K562 (cell line): ENCODE data around the gene NSUN6. TPM values are rescaled to one million over a fixed set of nuclear protein-coding genes. Genes with fewer than 3 reads are reported as not detected.

Source experiments
- ATAC-seq: fragments of 200-7000 bp; cut with Tn5 transposase; 3 replicates; pipeline ENCODE4 v1.9.1; 2020; ENCODE audit warnings: moderate library complexity
- BruUV-seq: library from RNA; stranded (reverse); fragments of 400-500 nt; replicated peaks from 2 replicates; lab custom pipeline; 2021; lab: Mats Ljungman, UMichigan
- CTCF ChIA-PET: fragments of 300-600 bp; formaldehyde crosslinking; extraction: SDS; loops from one replicate; lab custom pipeline; 2021; ENCODE audit warnings: low intra/inter-chr PET ratio; lab: Yijun Ruan, JAX
- POLR2A ChIA-PET: fragments of 300-600, 350-650 bp; sonication (Branson Sonifier 250); formaldehyde crosslinking; extraction: SDS; loops from one replicate; lab custom pipeline; 2021; ENCODE audit warnings: antibody characterized with exemption, inconsistent platforms; lab: Yijun Ruan, JAX
- DNase-seq, 4 experiments: peaks; one replicate each; pipeline versions ENCODE4 v3.0.0 to v3.0.0-alpha.2; 2011 to 2018; ENCODE audit warnings: low spot score in 3 of 4, mixed read lengths in 3 of 4; ENCODE audit errors: extremely low read depth in 1 of 4
- FAIRE-seq: peaks from 2 replicates; lab custom pipeline; 2011; peaks lifted over from hg19 to GRCh38; lab: Jason Lieb, UNC
- H2AFZ ChIP-seq: 2 replicates; pipeline ENCODE4 v1.6.0; 2011; ENCODE audit warnings: low read depth, low read length, control low read depth, inconsistent platforms
- H3K27ac ChIP-seq: fragments of 200-600 bp; 3 replicates; pipeline ENCODE4 v1.8.0; 2011; ENCODE audit warnings: low read depth, mild to moderate bottlenecking, control low read depth, inconsistent platforms, low read length, moderate library complexity, mixed read lengths; ENCODE audit errors: extremely low read depth
- H3K27me3 ChIP-seq, 2 experiments: fragments of 300-600 bp in 1 of 2; 2 replicates in 1 of 2; 3 replicates in 1 of 2; pipeline versions ENCODE4 v1.6.0 to v1.8.0; 2011; ENCODE audit warnings: inconsistent platforms in 2 of 2, low read length in 2 of 2, mild to moderate bottlenecking in 1 of 2, mixed read lengths in 1 of 2, moderate library complexity in 1 of 2; ENCODE audit not compliant: control insufficient read depth in 2 of 2, insufficient read depth in 2 of 2
- H3K36me3 ChIP-seq: fragments of 300-600 bp; 3 replicates; pipeline ENCODE4 v1.8.0; 2011; ENCODE audit warnings: mild to moderate bottlenecking, low read length, inconsistent platforms; ENCODE audit not compliant: control insufficient read depth, insufficient read depth
- H3K4me1 ChIP-seq, 2 experiments: fragments of 200-600 bp in 1 of 2; replicated peaks in 1 of 2; 2 replicates in 1 of 2; 3 replicates in 1 of 2; pipeline versions ENCODE4 v1.5.1 to v1.8.0; 2011; ENCODE audit warnings: inconsistent platforms in 2 of 2, low read length in 2 of 2, mild to moderate bottlenecking in 1 of 2, mixed read lengths in 1 of 2, moderate library complexity in 1 of 2; ENCODE audit not compliant: control insufficient read depth in 2 of 2, insufficient read depth in 2 of 2
- H3K4me2 ChIP-seq: 2 replicates; pipeline ENCODE4 v1.6.1; 2011; ENCODE audit warnings: low read length, control low read depth, inconsistent platforms, mixed read lengths; ENCODE audit not compliant: insufficient read depth
- H3K4me3 ChIP-seq: fragments of 200-600 bp; sonication (generic), shearing (Covaris generic); 2 replicates; pipeline ENCODE4 v1.5.1; 2016; ENCODE audit warnings: control low read depth, inconsistent platforms
- H3K79me2 ChIP-seq: fragments of 200-600 bp; 3 replicates; pipeline ENCODE4 v1.8.0; 2011; ENCODE audit warnings: low read length, inconsistent platforms; ENCODE audit not compliant: control insufficient read depth, insufficient read depth
- H3K9ac ChIP-seq, 2 experiments: 2 replicates each; pipeline versions ENCODE4 v1.6.0 to v1.6.1; 2011; ENCODE audit warnings: low read depth in 2 of 2, low read length in 2 of 2, control low read depth in 1 of 2, inconsistent platforms in 1 of 2, mild to moderate bottlenecking in 1 of 2, mixed read lengths in 1 of 2; ENCODE audit not compliant: insufficient read depth in 1 of 2
- H3K9me1 ChIP-seq: one replicate; pipeline ENCODE4 v1.6.0; 2011; ENCODE audit warnings: inconsistent platforms, mild to moderate bottlenecking, low read length, moderate library complexity; ENCODE audit not compliant: control insufficient read depth, insufficient read depth
- H3K9me3 ChIP-seq: replicated peaks from 2 replicates; pipeline ENCODE4 v1.5.1; 2011; ENCODE audit warnings: low read depth, low read length, inconsistent platforms; ENCODE audit not compliant: control insufficient read depth, insufficient read depth
- H4K20me1 ChIP-seq: replicated peaks from 2 replicates; pipeline ENCODE4 v1.6.1; 2011; ENCODE audit warnings: low read length, inconsistent platforms, mixed read lengths; ENCODE audit not compliant: control insufficient read depth, insufficient read depth
- BACH1 ChIP-seq: fragments of 200-800 bp; sonication (Bioruptor generic); IDR thresholded peaks from 2 replicates; pipeline ENCODE4 v1.6.1; 2016; ENCODE audit warnings: missing genetic modification characterization, missing compliant biosample characterization
- EZH2 ChIP-seq: IDR thresholded peaks from 2 replicates; pipeline ENCODE4 v1.6.1; 2012; ENCODE audit warnings: low read depth, mild to moderate bottlenecking, inconsistent platforms, low read length, borderline replicate concordance
- GTF2F1 ChIP-seq: IDR thresholded peaks from 2 replicates; pipeline ENCODE4 v1.6.1; 2011; ENCODE audit warnings: low read depth, low read length, improper control_type of control experiment
- HEY1 ChIP-seq: fragments of 250-450 bp; sonication (Bioruptor Pico); IDR thresholded peaks from 2 replicates; pipeline ENCODE4 v1.5.0; 2020; ENCODE audit warnings: mild to moderate bottlenecking, moderate library complexity, borderline replicate concordance
- KHSRP ChIP-seq: fragments of 450-650 bp; IDR thresholded peaks from 2 replicates; pipeline ENCODE4 v1.6.1; 2017
- MXI1 ChIP-seq: IDR thresholded peaks from 2 replicates; pipeline ENCODE4 v1.6.1; 2011; ENCODE audit warnings: low read depth, mild to moderate bottlenecking, improper control_type of control experiment, low read length
- RBM17 ChIP-seq: fragments of 200-400 bp; formaldehyde crosslinking; IDR thresholded peaks from 2 replicates; pipeline ENCODE4 v1.6.1; 2017; ENCODE audit warnings: low read depth, mild to moderate bottlenecking, low read length, borderline replicate concordance
- TAF15 ChIP-seq: fragments of 200-400 bp; formaldehyde crosslinking; IDR thresholded peaks from 2 replicates; pipeline ENCODE4 v1.6.1; 2017; ENCODE audit warnings: mild to moderate bottlenecking, low read depth, low read length, moderate library complexity
- ZKSCAN1 ChIP-seq: fragments of 150-350 bp; IDR thresholded peaks from 2 replicates; pipeline ENCODE4 v1.6.1; 2016; ENCODE audit warnings: low read depth, low read length
- ZNF232 ChIP-seq: sonication (generic); formaldehyde crosslinking; IDR thresholded peaks from 2 replicates; pipeline ENCODE4 v1.8.0; 2022; ENCODE audit warnings: mild to moderate bottlenecking, missing genetic modification reagents
- ZNF696 ChIP-seq: fragments of 250-450 bp; sonication (Bioruptor Pico); conservative IDR thresholded peaks from 2 replicates; pipeline ENCODE4 v1.4.0; 2020; ENCODE audit warnings: mild to moderate bottlenecking, moderate library complexity
- WGBS: fragments of 100-300 bp; shearing (Covaris generic); methylation state at CpG from one replicate; pipeline ENCODE4 v1.1.6; 2016; ENCODE audit warnings: low coverage, mixed read lengths; ENCODE audit not compliant: insufficient coverage; ENCODE audit errors: missing lambda C conversion rate; 5-methylcytosine and 5-hydroxymethylcytosine counted together
- in situ Hi-C: fragments of 300-500 bp; cut with MboI; formaldehyde crosslinking; loops from 4 replicates; pipeline ENCODE4 v1.15.0; 2018; ENCODE audit warnings: inconsistent platforms, mixed read lengths
- intact Hi-C: fragments of 100-400 bp; cut with micrococcal nuclease; formaldehyde crosslinking; loops from 2 replicates; pipeline ENCODE4 v1.14.2; 2022
- polyA plus RNA-seq, 8 experiments: library from polyadenylated mRNA; depleted of rRNA in 4 of 8; stranded (reverse) in 5 of 8; unstranded in 3 of 8; fragments of >200 nt; fragmentation: Nextera tagmentation in 2 of 8; fragmentation: Illumina TruSeq in 1 of 8; extraction: Ambion mirVana in 2 of 8; extraction: Trizol in 1 of 8; gene quantifications; 2 replicates each; pipeline versions ENCODE4 v1.2.1 to v1.2.3, GENCODE V29; 2011 to 2014; ENCODE audit warnings: inconsistent platforms in 1 of 8, missing spikeins in 1 of 8
- total RNA-seq, 7 experiments: library from RNA; depleted of rRNA in 6 of 7; stranded (reverse); fragments of >200 nt in 6 of 7; fragmentation: Illumina TruSeq in 2 of 7; extraction: Trizol in 2 of 7; gene quantifications; 2 replicates each; pipeline versions ENCODE4 v1.2.1 to v1.2.3, GENCODE V29; 2011 to 2021; ENCODE audit warnings: low replicate concordance in 1 of 7
- TF ChIP-seq, protein P1 (sequence below): fragments of 450-650 bp; IDR thresholded peaks from 2 replicates; pipeline ENCODE4 v1.6.1; 2018; ENCODE audit warnings: mild to moderate bottlenecking, low read depth; ENCODE audit not compliant: partially characterized antibody
- TF ChIP-seq, protein P2 (sequence below): fragments of 450-650 bp; formaldehyde crosslinking; conservative IDR thresholded peaks from 2 replicates; pipeline ENCODE4 v1.4.0; 2022; ENCODE audit warnings: mild to moderate bottlenecking, missing genetic modification characterization
- TF ChIP-seq, protein P3 (sequence below): sonication (generic); formaldehyde crosslinking; IDR thresholded peaks from 2 replicates; pipeline ENCODE4 v1.8.0; 2022; ENCODE audit warnings: missing genetic modification reagents, mild to moderate bottlenecking, moderate library complexity, borderline replicate concordance

Gene NSUN6
- total and polyA plus RNA-seq, 9 of the 15 experiments (the other 6 are each of a cell fraction or from before 2014, with no cell fraction given) = 12.5 to 33.1 (median 24.2) TPM

DNA sequence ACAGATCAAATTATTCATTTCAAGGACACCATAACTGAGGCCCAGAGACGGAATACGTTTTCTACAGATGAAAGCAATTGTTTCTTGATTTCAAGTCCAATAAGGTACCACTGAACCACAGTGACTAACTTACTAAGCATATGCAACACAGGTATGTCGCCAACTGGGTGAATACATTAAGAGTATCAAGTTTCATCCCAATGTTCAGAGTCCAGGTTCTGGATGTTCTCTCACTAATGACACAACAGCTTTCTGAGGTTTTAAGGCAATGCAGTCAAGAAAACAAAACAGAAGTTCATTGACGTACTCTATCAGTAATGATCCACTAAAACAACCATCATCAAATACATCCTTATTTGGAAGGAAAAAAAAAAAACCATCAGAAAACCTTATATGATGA lies 35.8 kb downstream of the NSUN6 start (continued):
- TF ChIP-seq, protein P1, sequence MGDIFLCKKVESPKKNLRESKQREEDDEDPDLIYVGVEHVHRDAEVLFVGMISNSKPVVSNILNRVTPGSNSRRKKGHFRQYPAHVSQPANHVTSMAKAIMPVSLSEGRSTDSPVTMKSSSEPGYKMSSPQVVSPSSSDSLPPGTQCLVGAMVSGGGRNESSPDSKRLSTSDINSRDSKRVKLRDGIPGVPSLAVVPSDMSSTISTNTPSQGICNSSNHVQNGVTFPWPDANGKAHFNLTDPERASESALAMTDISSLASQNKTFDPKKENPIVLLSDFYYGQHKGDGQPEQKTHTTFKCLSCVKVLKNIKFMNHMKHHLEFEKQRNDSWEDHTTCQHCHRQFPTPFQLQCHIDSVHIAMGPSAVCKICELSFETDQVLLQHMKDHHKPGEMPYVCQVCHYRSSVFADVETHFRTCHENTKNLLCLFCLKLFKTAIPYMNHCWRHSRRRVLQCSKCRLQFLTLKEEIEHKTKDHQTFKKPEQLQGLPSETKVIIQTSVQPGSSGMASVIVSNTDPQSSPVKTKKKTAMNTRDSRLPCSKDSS = no peak
- no peak for TF ChIP-seq ZNF232
- TF ChIP-seq, protein P2, sequence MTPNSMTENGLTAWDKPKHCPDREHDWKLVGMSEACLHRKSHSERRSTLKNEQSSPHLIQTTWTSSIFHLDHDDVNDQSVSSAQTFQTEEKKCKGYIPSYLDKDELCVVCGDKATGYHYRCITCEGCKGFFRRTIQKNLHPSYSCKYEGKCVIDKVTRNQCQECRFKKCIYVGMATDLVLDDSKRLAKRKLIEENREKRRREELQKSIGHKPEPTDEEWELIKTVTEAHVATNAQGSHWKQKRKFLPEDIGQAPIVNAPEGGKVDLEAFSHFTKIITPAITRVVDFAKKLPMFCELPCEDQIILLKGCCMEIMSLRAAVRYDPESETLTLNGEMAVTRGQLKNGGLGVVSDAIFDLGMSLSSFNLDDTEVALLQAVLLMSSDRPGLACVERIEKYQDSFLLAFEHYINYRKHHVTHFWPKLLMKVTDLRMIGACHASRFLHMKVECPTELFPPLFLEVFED (CRISPR knock-in tag) = no peak
- no peak for TF ChIP-seq RBM17
- TF ChIP-seq TAF15 = no peak
- no peak for TF ChIP-seq EZH2
- TF ChIP-seq MXI1 = no peak

- Histone ChIP-seq H3K27ac (no peak overlapping the region), H3K36me3 (peaks cover 73% of the 10 kb centered on the region; the same call in 2 of the 3 replicates), H2AFZ (no peak overlapping the region), H3K4me3 (no peak overlapping the region), H3K4me2 (no peak overlapping the region), H3K9me1 (no peaks in the 10 kb centered on the region), H3K79me2 (no peaks in the 10 kb centered on the region), H3K9me3 (no peaks in the 10 kb centered on the region), H3K4me1 (no peaks in the 10 kb centered on the region; a peak in 1 of 5 replicates), H4K20me1 (no peaks in the 10 kb centered on the region), H3K27me3 (no peaks in the 10 kb centered on the region), H3K9ac (no peak overlapping the region)
- DNase-seq = no peak
- in situ Hi-C loops (no loop called here), intact Hi-C loops (no loop called here)
- CTCF ChIA-PET = no interaction called here
- WGBS = 95% methylated on average over 4 of the region's 4 CpGs
- POLR2A ChIA-PET = interaction anchor here (0.9 kb wide), 1 partner anchor 10 kb away, joined by 3 read pairs; no protein-coding TSS in a partner anchor
- no TSS peak for BruUV-seq
- no peak for ATAC-seq
- no peak for FAIRE-seq
- TF ChIP-seq KHSRP (no peak), GTF2F1 (no peak), ZKSCAN1 (no peak), HEY1 (CRISPR knock-in tag) (no peak), BACH1 (tag) (no peak), ZNF696 (CRISPR knock-in tag) (no peak)
- TF ChIP-seq, protein P3, sequence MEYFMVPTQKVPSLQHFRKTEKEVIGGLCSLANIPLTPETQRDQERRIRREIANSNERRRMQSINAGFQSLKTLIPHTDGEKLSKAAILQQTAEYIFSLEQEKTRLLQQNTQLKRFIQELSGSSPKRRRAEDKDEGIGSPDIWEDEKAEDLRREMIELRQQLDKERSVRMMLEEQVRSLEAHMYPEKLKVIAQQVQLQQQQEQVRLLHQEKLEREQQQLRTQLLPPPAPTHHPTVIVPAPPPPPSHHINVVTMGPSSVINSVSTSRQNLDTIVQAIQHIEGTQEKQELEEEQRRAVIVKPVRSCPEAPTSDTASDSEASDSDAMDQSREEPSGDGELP (CRISPR knock-in tag) = no peak
Observed at GRCh38 chr10:18611168-18611567, 40.2 kb downstream of the NSUN6 start.
